HCT116 (cell line): Measurements from ENCODE around the gene ARTN.

Experiments used
- EZH2 ChIP-seq: fragments of 200-600 bp; sonication (generic); IDR thresholded peaks from 2 replicates; pipeline ENCODE4 v1.6.1; 2017; ENCODE audit warnings: antibody characterized with exemption, mixed run types
- POLR2A ChIP-seq: IDR thresholded peaks from 2 replicates; pipeline ENCODE4 v1.7.0; 2011; ENCODE audit warnings: borderline replicate concordance; ENCODE audit not compliant: insufficient read depth, insufficient read length; ENCODE audit errors: extremely low read depth
- POLR2AphosphoS5 ChIP-seq: IDR thresholded peaks from 2 replicates; pipeline ENCODE4 v1.6.1; 2011; ENCODE audit warnings: mild to moderate bottlenecking, low read depth, low read length, moderate library complexity
- TF ChIP-seq, protein P1 (sequence below): IDR thresholded peaks from 2 replicates; pipeline ENCODE4 v1.6.1; 2012; ENCODE audit warnings: low read depth
- TF ChIP-seq, protein P2 (sequence below), 3 experiments: fragments of 200-600 bp in 1 of 3; sonication (generic) in 1 of 3; IDR thresholded peaks in 2 of 3; conservative IDR thresholded peaks in 1 of 3; 2 replicates each; pipeline ENCODE4 v1.5.1; 2012 to 2017; ENCODE audit warnings: low read depth in 2 of 3, low read length in 2 of 3, antibody characterized with exemption in 1 of 3, borderline replicate concordance in 1 of 3, control low read depth in 1 of 3, mild to moderate bottlenecking in 1 of 3, mixed read lengths in 1 of 3, mixed run types in 1 of 3, moderate library complexity in 1 of 3; ENCODE audit not compliant: insufficient read depth in 1 of 3

DNA sequence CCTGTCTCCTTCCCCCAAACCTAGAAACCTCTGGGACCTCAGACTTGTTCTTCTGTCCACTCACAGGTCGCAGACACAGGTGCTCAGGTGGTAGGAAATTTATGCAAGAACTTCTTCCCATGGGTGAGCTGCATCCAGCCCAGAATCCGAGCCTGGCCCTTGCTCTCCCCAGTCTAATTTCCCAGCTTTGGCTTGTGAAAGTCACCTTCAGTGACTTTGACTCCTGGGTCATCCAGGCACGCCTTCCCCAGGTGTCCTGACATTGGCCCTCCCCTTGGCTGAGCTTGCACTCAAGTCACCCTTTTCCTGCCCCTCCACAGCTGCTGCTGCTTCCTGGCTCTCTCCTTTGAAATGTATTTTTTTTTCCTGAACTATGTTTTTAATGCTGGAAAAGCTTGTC, 19.8 kb downstream of the ARTN start:
- TF ChIP-seq, protein P1, sequence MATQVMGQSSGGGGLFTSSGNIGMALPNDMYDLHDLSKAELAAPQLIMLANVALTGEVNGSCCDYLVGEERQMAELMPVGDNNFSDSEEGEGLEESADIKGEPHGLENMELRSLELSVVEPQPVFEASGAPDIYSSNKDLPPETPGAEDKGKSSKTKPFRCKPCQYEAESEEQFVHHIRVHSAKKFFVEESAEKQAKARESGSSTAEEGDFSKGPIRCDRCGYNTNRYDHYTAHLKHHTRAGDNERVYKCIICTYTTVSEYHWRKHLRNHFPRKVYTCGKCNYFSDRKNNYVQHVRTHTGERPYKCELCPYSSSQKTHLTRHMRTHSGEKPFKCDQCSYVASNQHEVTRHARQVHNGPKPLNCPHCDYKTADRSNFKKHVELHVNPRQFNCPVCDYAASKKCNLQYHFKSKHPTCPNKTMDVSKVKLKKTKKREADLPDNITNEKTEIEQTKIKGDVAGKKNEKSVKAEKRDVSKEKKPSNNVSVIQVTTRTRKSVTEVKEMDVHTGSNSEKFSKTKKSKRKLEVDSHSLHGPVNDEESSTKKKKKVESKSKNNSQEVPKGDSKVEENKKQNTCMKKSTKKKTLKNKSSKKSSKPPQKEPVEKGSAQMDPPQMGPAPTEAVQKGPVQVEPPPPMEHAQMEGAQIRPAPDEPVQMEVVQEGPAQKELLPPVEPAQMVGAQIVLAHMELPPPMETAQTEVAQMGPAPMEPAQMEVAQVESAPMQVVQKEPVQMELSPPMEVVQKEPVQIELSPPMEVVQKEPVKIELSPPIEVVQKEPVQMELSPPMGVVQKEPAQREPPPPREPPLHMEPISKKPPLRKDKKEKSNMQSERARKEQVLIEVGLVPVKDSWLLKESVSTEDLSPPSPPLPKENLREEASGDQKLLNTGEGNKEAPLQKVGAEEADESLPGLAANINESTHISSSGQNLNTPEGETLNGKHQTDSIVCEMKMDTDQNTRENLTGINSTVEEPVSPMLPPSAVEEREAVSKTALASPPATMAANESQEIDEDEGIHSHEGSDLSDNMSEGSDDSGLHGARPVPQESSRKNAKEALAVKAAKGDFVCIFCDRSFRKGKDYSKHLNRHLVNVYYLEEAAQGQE = no peak
- no peak for TF ChIP-seq POLR2AphosphoS5
- TF ChIP-seq, protein P2, sequence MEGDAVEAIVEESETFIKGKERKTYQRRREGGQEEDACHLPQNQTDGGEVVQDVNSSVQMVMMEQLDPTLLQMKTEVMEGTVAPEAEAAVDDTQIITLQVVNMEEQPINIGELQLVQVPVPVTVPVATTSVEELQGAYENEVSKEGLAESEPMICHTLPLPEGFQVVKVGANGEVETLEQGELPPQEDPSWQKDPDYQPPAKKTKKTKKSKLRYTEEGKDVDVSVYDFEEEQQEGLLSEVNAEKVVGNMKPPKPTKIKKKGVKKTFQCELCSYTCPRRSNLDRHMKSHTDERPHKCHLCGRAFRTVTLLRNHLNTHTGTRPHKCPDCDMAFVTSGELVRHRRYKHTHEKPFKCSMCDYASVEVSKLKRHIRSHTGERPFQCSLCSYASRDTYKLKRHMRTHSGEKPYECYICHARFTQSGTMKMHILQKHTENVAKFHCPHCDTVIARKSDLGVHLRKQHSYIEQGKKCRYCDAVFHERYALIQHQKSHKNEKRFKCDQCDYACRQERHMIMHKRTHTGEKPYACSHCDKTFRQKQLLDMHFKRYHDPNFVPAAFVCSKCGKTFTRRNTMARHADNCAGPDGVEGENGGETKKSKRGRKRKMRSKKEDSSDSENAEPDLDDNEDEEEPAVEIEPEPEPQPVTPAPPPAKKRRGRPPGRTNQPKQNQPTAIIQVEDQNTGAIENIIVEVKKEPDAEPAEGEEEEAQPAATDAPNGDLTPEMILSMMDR (IDR thresholded peaks at IDR 0.05 in 2 of 3, conservative IDR thresholded peaks at IDR 0.05 in 1 of 3; ENCODE audit: borderline replicate concordance in 1 of 3, insufficient read depth in 1 of 3, low read depth in 2 of 3, low read length in 2 of 3) = no peak
- no peak for TF ChIP-seq EZH2
- no peak for TF ChIP-seq POLR2A
